ENCODE results near the gene TSTD1. TPM values are rescaled to one million over a fixed set of nuclear protein-coding genes. Genes with fewer than 3 reads are reported as not detected.

Gene TSTD1, protein sequence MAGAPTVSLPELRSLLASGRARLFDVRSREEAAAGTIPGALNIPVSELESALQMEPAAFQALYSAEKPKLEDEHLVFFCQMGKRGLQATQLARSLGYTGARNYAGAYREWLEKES
- total RNA-seq (ENCODE audit: low replicate concordance): 1.5 and 15.6 TPM in 2 replicates

DNA sequence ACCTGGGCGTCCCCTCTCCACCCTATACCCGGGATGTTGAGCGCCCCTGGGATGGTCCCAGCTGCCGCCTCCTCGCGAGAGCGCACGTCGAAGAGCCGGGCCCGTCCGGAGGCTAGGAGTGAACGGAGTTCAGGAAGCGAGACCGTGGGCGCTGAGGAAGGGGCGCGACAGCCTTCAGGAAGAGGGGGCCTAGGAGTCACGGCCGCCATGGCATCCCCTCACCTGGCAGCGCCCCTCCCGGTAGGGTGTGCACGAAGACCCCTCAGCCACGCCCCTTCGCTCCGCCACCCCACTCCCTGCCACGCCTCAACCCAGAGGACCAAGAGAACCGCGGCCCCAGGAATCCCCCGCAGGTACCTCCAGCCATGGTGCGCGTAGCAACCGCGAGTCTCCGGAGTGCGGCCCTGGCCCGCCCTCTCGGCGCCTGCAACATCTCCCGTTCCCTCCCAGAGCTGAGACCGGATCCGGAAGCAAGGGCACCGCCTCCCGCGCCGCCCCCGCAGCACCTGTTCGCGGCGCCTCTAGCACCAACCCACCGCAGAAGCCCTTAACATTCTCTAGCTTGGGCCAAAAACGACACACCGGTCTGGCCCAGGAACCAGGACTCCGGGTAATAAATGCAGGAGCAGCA lies at the start of gene TSTD1:
TSS of gene TSTD1 (minus strand) at position 442 of the 631 bp plus-strand sequence. CDS start at position 367, 75 bp downstream.

DNA sequence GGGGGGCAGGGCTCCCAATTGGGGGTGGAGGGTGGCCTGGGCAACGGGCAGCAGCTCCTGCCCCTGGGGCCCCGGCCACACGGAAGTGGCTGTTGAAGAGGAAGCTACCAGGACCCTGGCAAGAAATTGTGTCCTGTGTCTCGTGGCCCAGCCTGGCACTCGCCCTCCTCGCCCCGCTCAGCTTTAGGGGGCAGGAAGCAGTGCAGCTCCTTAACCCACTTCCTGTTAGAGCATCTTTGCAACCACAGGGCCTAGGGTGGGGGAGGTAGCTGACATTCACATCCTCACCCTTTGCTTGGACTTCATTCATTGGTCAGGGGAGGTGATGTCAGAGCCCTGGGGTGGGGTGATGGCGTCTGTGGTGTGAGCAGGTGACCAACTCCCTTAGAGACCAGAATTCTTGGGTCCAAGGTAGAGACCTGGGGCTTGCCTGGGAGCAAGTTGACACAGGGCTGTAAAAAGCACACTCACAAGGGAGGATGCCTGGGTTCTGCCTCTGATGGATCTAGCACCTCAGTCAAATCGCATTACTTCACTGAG lies 31.0 kb upstream of the TSTD1 start, which contains the start of gene ARHGAP30:
TSS of gene ARHGAP30 (minus strand) at position 161 of the 540 bp plus-strand sequence. CDS start 267 bp downstream, outside the sequence.

DNA sequence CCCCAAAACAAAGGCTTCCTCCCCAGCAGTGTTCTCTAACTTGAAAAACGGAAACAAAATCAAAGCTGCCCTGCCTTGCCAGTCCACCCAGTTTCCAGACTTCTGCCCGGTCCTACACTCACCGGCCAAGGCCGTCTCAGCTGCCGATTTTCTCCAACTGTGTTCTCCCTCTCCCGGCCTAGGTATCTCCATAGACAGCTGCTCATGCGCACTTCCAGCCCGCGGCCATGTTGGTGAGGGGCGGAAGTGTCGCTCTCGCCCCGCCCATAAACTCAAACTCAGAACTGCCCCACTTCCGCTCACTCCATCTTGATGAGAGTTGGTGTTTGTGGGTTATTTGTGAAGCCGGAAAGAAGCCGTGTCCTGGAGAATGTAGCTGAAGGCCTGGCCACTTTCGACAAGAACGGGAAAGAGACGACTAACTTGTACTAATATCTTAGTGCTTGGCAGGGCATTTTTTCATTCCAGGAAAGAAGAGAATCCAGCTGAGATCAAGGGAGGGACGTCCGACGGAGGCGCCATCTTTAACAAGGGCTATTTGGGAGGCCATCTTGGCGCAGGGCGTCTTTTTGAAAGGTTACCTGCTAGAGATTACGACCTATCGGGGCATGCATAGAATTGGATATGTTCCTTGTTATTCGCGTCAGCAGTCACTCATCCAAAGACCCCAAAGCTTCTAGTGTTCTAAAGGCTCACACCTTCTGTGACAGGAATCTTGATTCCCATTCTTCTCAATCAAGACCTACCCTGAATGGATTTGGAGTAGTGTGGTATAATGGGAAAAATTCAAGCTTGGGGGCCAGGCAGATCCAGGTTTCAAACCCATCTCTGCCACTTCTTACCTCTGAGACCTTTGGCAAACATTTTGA lies 7.2 kb upstream of the TSTD1 start, which contains the start of gene USF1:
TSS of gene USF1 (minus strand) at position 242 of the 869 bp plus-strand sequence. CDS start 2,702 bp downstream, outside the sequence.

DNA sequence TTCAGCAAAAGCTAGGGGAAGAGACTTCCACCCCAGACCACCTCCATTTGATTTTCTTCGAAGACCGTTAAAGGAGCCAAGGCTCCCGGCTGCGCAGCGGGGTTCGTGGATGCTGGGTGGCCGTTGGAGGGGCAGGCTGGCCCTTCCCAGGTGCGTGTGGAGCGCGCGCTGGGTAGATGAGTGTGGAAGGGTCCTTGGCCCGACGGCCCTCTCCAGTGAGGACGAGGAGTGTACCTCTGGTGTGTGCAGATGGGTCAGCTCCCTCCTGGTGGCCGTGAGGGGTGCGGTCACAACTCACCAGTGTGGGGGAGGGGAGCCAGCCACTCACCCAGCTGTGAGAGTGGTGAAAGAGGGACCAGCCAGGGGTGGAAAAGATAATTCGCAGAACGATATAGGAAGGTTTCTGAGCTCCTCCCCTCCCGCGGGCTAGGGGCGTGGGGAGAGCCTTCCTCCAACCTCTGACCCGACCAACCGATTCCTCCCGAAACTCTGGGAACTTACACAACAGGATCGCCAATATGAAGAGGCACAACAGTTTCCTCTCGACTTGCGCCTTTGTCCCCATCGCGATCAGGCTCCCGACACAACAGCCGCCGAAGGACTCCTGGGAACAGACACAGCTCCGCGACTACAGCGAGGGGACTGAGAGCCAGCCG lies 18.1 kb downstream of the TSTD1 start, which contains the start of gene F11R:
TSS of gene F11R (minus strand) at position 644 of the 656 bp plus-strand sequence. CDS start at position 565, 79 bp downstream.

Other genes with a start within 250 kb of the TSTD1 start
- gene LY9, start 242.8 kb downstream of the TSTD1 start, total RNA-seq (ENCODE audit: low replicate concordance): not detected in 2 replicates
- gene CD244, start 176.1 kb downstream of the TSTD1 start, total RNA-seq (ENCODE audit: low replicate concordance): 0.15 TPM in 1 of 2 replicates, not detected in the other
- 0.30 and 0.35 TPM in 2 replicates for gene ITLN1, start 153.8 kb downstream of the TSTD1 start, total RNA-seq (ENCODE audit: low replicate concordance)
- 0.82 and 1.5 TPM in 2 replicates for gene ITLN2, start 84.2 kb downstream of the TSTD1 start, total RNA-seq (ENCODE audit: low replicate concordance)
- gene F11R, start 17.8 kb downstream of the TSTD1 start, total RNA-seq (ENCODE audit: low replicate concordance): 20.8 and 24.5 TPM in 2 replicates
- 83.1 and 162 TPM in 2 replicates for gene USF1, start 7.0 kb upstream of the TSTD1 start, total RNA-seq (ENCODE audit: low replicate concordance)
- gene ARHGAP30, start 30.9 kb upstream of the TSTD1 start, total RNA-seq (ENCODE audit: low replicate concordance): under 0.01 TPM in 1 of 2 replicates, not detected in the other
- gene NECTIN4, start 50.6 kb upstream of the TSTD1 start, total RNA-seq (ENCODE audit: low replicate concordance): 0.35 and 2.3 TPM in 2 replicates
- gene KLHDC9, start 59.4 kb upstream of the TSTD1 start, total RNA-seq (ENCODE audit: low replicate concordance): 0.23 and 1.5 TPM in 2 replicates
- gene PFDN2, start 79.1 kb upstream of the TSTD1 start, total RNA-seq (ENCODE audit: low replicate concordance): 71.7 and 95.0 TPM in 2 replicates
- gene NIT1, start 79.1 kb upstream of the TSTD1 start, total RNA-seq (ENCODE audit: low replicate concordance): 14.2 and 15.7 TPM in 2 replicates
- 25.9 and 37.3 TPM in 2 replicates for gene DEDD, start 93.7 kb upstream of the TSTD1 start, total RNA-seq (ENCODE audit: low replicate concordance)
- 127 and 180 TPM in 2 replicates for gene UFC1, start 115.0 kb upstream of the TSTD1 start, total RNA-seq (ENCODE audit: low replicate concordance)
- gene USP21, start 120.5 kb upstream of the TSTD1 start, total RNA-seq (ENCODE audit: low replicate concordance): 4.2 and 4.7 TPM in 2 replicates
- 8.9 and 11.0 TPM in 2 replicates for gene PPOX, start 127.5 kb upstream of the TSTD1 start, total RNA-seq (ENCODE audit: low replicate concordance)
- 9.4 and 18.3 TPM in 2 replicates for gene B4GALT3, start 138.5 kb upstream of the TSTD1 start, total RNA-seq (ENCODE audit: low replicate concordance)
- 2.1 and 4.9 TPM in 2 replicates for gene ADAMTS4, start 160.1 kb upstream of the TSTD1 start, total RNA-seq (ENCODE audit: low replicate concordance)
- 127 and 177 TPM in 2 replicates for gene NDUFS2, start 163.4 kb upstream of the TSTD1 start, total RNA-seq (ENCODE audit: low replicate concordance)
- 0.23 TPM in 1 of 2 replicates, not detected in the other for gene FCER1G, start 176.3 kb upstream of the TSTD1 start, total RNA-seq (ENCODE audit: low replicate concordance)
- gene APOA2, start 184.7 kb upstream of the TSTD1 start, total RNA-seq (ENCODE audit: low replicate concordance): not detected in 2 replicates
- gene TOMM40L, start 187.1 kb upstream of the TSTD1 start, total RNA-seq (ENCODE audit: low replicate concordance): 8.7 and 11.7 TPM in 2 replicates
- gene NR1I3, start 199.2 kb upstream of the TSTD1 start, total RNA-seq (ENCODE audit: low replicate concordance): not detected in 2 replicates
- gene PCP4L1, start 219.8 kb upstream of the TSTD1 start, total RNA-seq (ENCODE audit: low replicate concordance): not detected in 2 replicates

Data from smooth muscle cell of the coronary artery (primary cell).